AG04450 (cell line): ENCODE data around the gene HSPB9. TPM values are rescaled to one million over a fixed set of nuclear protein-coding genes. Genes with fewer than 3 reads are reported as not detected.

ENCODE experiments used
- CTCF ChIA-PET: fragments of 300-600, 350-600 bp; formaldehyde crosslinking; extraction: SDS; loops from one replicate; lab custom pipeline; 2022; ENCODE audit warnings: antibody characterized with exemption, inconsistent platforms; lab: Charles Lee
- POLR2A ChIA-PET: fragments of 350-600 bp; formaldehyde crosslinking; extraction: SDS; loops from one replicate; lab custom pipeline; 2021; ENCODE audit warnings: antibody characterized with exemption, inconsistent platforms; lab: Yijun Ruan, JAX
- DNase-seq: peaks from one replicate; pipeline ENCODE4 v3.0.0-alpha.2; 2011; ENCODE audit warnings: low read depth, low spot score
- H3K27ac ChIP-seq: one replicate; pipeline ENCODE4 v1.5.1; 2012; ENCODE audit warnings: low read depth, low read length, control low read depth
- H3K27me3 ChIP-seq: one replicate; pipeline ENCODE4 v1.6.0; 2012; ENCODE audit warnings: low read length; ENCODE audit not compliant: control insufficient read depth, insufficient read depth
- H3K4me3 ChIP-seq: 2 replicates; pipeline ENCODE4 v1.5.1; 2011; ENCODE audit warnings: mild to moderate bottlenecking, low read depth, low read length, control low read depth
- H3K9me3 ChIP-seq: 2 replicates; pipeline ENCODE4 v1.5.1; 2012; ENCODE audit warnings: low read length; ENCODE audit not compliant: control insufficient read depth, insufficient read depth
- CTCF ChIP-seq: IDR thresholded peaks from 2 replicates; pipeline ENCODE4 v1.5.1; 2011; ENCODE audit warnings: low read depth, low read length, control low read depth, inconsistent platforms
- polyA plus RNA-seq: library from polyadenylated mRNA; depleted of rRNA; stranded (reverse); fragments of >200 nt; gene quantifications from 2 replicates; pipeline ENCODE4 v1.2.3, GENCODE V29; 2011

The HSPB9 gene
- polyA plus RNA-seq, 1 experiment, result not detected

GRCh38 chr17:42094375-42095069, 28.1 kb upstream of the HSPB9 start:
- H3K4me3 ChIP-seq, result no peak overlapping the region
- CTCF ChIA-PET, result no interaction called here
- no peaks in the 10 kb centered on the region for H3K9me3 ChIP-seq
- DNase-seq, result no peak
- no peak for TF ChIP-seq CTCF
- no peak overlapping the region for H3K27ac ChIP-seq
- POLR2A ChIA-PET, result no interaction called here
- H3K27me3 ChIP-seq, result peaks cover 56% of the 10 kb centered on the region

- Histone ChIP-seq H3K27ac (no peak overlapping the region), H3K9me3 (no peaks in the 10 kb centered on the region), H3K4me3 (no peak overlapping the region), H3K27me3 (peaks cover 54% of the 10 kb centered on the region)
- ChIA-PET POLR2A (no interaction called here), CTCF (interaction anchor here (1.0 to 1.2 kb wide), 3 partner anchors 9 to 78 kb away, joined by 3 to 4 read pairs (median 3); no protein-coding TSS in a partner anchor)
- no peak for DNase-seq
- TF ChIP-seq CTCF, result no peak
These were observed 26.1 kb upstream of the HSPB9 start for GRCh38 chr17:42096360-42097111.

- CTCF ChIA-PET, result interaction anchor here (1.2 kb wide), 1 partner anchor 79 kb away, joined by 3 read pairs; no protein-coding TSS in a partner anchor
- Histone ChIP-seq H3K27ac (no peak within 1 kb of the TSS), H3K4me3 (no peak within 1 kb of the TSS), H3K27me3 (peaks cover 47% of the 10 kb centered on the region), H3K9me3 (no peaks in the 10 kb centered on the region)
- POLR2A ChIA-PET, result no interaction called here
- no peak for DNase-seq
- no peak for TF ChIP-seq CTCF
These were observed 24.6 kb upstream of the HSPB9 start, which contains the start of gene ZNF385C for GRCh38 chr17:42097691-42098631. Gene ZNF385C, minus strand, starts transcription at chr17:42098473. Its CDS starts 35,417 bp downstream, at chr17:42063056.

- Histone ChIP-seq H3K27me3 (peaks cover 54% of the 10 kb centered on the region), H3K9me3 (no peaks in the 10 kb centered on the region), H3K27ac (no peak overlapping the region), H3K4me3 (no peak overlapping the region)
- DNase-seq, result no peak
- ChIA-PET CTCF (no interaction called here), POLR2A (no interaction called here)
- TF ChIP-seq CTCF, result no peak
These were observed 23.7 kb upstream of the HSPB9 start for GRCh38 chr17:42098730-42099399.
